ENCODE measurements around the gene TLR3.

- TF ChIP-seq CTCF (IDR thresholded peaks at IDR 0.05) (no peak), EP300 (IDR thresholded peaks at IDR 0.05) (no peak), POLR2A (IDR thresholded peaks at IDR 0.05; ENCODE audit: low read depth) (no peak), POLR2AphosphoS5 (IDR thresholded peaks at IDR 0.05) (no peak)
Observed at GRCh38 chr4:186023975-186024374, 45.0 kb upstream of the TLR3 start.

Measured in esophagus muscularis mucosa (tissue), 4 donors.